Coronary artery (tissue), 2 donors: ENCODE data around the gene SLC8A3.

ENCODE experiments used
- DNase-seq: peaks from one replicate; pipeline ENCODE4 v3.0.0-alpha.2; 2017; ENCODE audit warnings: low spot score
- H3K27ac ChIP-seq, 2 donors: fragments of 200-600 bp; sonication (generic); one replicate each; pipeline ENCODE4 v1.5.1; 2016 to 2019
- H3K4me3 ChIP-seq: fragments of 200-600 bp; sonication (generic); 2 replicates; pipeline ENCODE4 v1.5.1; 2016; ENCODE audit warnings: mild to moderate bottlenecking, moderate library complexity
- TF ChIP-seq, protein P1 (sequence below): fragments of 200-600 bp; sonication (generic); IDR thresholded peaks from one replicate; pipeline ENCODE4 v1.5.1; 2019; ENCODE audit warnings: antibody characterized with exemption

SLC8A3 gene

DNA sequence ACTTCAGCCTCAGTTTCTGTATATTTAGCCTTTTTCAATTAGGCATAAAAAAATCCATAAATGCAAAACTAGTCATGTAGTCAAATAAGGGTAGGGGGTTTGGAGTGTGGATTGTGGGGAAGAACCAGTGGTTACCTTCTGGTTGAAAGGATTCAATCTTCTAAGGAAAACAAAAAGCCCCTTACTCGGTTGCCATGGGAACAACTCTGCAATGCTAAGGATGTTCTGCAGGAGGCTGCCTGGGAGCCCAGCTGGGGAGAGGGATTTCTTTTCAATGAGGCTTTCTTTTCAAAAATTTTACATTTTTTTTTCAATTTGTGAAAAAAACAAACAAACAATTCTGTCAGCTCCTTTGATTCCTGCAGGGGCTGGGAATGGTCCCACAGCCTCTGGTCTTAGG, 67.2 kb downstream of the SLC8A3 start:
- TF ChIP-seq, protein P1, sequence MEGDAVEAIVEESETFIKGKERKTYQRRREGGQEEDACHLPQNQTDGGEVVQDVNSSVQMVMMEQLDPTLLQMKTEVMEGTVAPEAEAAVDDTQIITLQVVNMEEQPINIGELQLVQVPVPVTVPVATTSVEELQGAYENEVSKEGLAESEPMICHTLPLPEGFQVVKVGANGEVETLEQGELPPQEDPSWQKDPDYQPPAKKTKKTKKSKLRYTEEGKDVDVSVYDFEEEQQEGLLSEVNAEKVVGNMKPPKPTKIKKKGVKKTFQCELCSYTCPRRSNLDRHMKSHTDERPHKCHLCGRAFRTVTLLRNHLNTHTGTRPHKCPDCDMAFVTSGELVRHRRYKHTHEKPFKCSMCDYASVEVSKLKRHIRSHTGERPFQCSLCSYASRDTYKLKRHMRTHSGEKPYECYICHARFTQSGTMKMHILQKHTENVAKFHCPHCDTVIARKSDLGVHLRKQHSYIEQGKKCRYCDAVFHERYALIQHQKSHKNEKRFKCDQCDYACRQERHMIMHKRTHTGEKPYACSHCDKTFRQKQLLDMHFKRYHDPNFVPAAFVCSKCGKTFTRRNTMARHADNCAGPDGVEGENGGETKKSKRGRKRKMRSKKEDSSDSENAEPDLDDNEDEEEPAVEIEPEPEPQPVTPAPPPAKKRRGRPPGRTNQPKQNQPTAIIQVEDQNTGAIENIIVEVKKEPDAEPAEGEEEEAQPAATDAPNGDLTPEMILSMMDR, result no peak
- Histone ChIP-seq H3K4me3 (no peak overlapping the region), H3K27ac (no peak overlapping the region)
- no peak for DNase-seq

DNA sequence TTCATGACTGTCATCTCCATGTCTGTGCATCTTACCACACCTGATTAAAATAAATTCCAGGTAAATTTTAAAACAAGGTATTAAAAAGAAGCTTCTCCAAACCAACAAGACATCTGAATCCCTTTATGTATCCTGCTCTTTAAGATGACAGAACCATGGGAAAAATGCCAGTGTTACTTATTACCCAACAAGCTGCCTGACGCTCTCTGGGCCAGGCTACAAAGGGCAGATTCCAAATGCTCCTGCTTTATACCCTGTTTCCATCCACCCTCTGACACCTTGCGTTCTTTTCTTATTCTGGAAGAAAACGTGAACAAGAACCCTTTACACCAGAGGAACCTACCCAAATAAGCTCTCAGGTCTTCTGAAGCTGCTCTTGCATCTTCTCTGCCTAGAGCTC, 70.7 kb downstream of the SLC8A3 start:
- Histone ChIP-seq H3K27ac (no peak overlapping the region), H3K4me3 (no peak overlapping the region)
- no peak for DNase-seq
- TF ChIP-seq, protein P1, result no peak

GRCh38 chr14:70116278-70116677, 72.5 kb downstream of the SLC8A3 start:
- no peak for DNase-seq
- Histone ChIP-seq H3K27ac (no peak overlapping the region), H3K4me3 (no peak overlapping the region)
- TF ChIP-seq, protein P1, result no peak

DNA sequence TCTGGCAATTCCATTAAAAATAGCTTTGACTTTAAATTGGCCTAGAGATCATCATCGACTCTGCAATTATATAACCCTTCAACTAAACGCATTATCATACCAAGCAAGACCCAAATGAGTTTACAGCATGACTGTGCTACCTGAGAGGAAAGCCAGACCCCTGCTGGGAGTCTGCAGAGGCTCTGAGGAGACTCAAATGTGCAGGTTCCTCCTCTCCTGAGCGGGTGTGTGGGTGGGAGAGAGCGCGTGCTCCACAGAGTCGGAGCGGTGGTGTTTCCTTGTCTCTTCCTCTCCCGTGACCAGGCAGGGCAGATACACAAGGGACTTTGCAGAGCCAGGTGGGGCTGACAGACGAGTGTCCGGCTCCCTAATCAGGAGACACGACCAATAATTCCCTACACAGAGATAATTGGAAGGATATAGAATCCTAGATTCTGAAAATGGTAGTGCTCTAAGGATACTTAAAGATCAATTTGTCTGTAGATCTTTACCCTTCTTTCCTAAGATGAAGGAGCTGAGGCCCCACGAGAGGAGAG, 74.1 kb downstream of the SLC8A3 start:
- Histone ChIP-seq H3K27ac (no peak overlapping the region), H3K4me3 (no peak overlapping the region)
- TF ChIP-seq, protein P1, result no peak
- no peak for DNase-seq

DNA sequence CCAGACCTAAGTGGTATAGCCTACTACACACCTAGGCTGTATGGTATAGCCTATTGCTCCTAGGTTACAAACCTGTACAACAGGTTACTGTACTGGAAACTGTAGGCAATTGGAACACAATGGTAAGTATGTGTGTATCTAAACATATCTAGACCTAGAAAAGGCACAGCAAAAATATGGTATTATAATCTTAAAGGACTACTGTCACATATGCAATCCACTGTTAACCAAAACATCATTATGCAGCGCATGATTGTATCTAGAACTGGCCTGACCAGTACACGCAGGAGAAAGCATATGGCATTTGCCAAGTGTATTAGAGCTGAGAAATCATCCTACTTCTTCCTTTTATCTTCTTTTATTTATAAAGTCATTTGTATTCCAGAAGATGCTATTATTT, 75.5 kb downstream of the SLC8A3 start:
- TF ChIP-seq, protein P1, result no peak
- H3K27ac ChIP-seq, result no peak overlapping the region
- DNase-seq, result no peak
- H3K4me3 ChIP-seq, result no peak overlapping the region

DNA sequence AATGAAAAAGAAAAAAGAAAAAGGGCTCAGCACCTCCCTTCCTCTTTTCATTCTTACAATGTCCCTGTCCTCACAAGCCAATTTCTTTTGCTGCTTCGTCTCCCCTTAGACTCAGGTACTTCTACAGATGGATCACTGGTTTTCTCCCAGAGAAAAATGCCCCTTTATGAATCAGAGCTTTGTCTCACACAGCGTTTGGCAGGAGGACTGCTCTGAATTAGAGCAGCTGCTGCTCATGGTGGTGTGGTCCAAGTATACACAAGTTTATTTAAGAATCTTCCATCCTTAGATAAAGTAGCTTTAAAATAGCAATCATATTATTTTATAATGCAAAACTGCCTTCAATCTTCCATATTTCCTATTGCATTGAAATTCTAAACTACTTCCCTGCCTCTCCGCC, 80.3 kb downstream of the SLC8A3 start:
- Histone ChIP-seq H3K4me3 (no peak overlapping the region), H3K27ac (no peak overlapping the region)
- DNase-seq, result no peak
- TF ChIP-seq, protein P1, result no peak

DNA sequence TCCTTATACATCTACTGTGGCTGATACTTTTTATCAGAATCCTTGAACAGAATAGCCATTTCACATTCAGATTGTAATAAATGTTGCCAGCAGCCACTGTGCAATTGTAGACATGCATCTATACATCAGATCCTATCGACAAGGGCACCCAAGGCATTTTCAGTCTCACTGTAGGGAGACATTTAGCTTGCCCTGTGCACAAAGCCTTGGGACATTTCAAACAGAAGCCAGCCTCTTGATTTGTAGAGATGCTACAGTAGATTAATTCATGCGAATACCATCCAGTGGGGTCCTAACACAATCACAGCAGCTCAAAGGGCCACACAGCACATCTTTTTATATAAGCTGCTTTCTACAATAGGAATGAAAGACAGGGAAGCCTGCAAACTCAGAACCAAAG, 81.4 kb downstream of the SLC8A3 start:
- H3K27ac ChIP-seq, result no peak overlapping the region
- TF ChIP-seq, protein P1, result no peak
- no peak for DNase-seq
- H3K4me3 ChIP-seq, result no peak overlapping the region
